SH-SY5Y (cell line): ENCODE data around the gene HCRTR1.

Source experiments
- GATA2 ChIP-seq: IDR thresholded peaks from 2 replicates; pipeline ENCODE4 v1.6.1; 2011; ENCODE audit warnings: mild to moderate bottlenecking, low read depth, low read length
- GATA3 ChIP-seq: IDR thresholded peaks from 2 replicates; pipeline ENCODE4 v1.6.1; 2011; ENCODE audit warnings: low read depth, mild to moderate bottlenecking, low read length, moderate library complexity

DNA sequence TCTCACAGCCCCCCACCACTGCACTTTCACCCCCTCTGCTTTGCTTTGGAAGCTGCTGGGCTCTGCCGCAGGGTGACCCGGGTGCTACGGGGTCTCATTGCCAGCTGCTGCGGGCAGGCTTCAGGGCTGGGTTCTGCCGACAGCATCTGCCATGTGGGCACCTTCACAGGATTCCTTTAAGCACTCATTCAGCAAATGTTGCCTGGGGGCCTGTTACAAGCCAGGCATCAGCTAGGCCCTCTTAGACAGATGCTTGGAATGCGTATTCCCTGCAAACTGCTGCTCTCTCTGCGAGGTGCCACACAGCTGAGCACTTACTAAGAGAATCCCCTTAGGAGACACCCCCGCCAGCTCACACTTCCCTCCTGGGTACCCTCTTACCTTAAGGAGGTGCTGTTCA, 57.1 kb downstream of the HCRTR1 start:
- TF ChIP-seq GATA3 (no peak), GATA2 (no peak)
